Hair follicular keratinocyte (primary cell): ENCODE results near the gene GAGE12G. TPM values are rescaled to one million over a fixed set of nuclear protein-coding genes. Genes with fewer than 3 reads are reported as not detected.

ENCODE experiments used
- total RNA-seq: library from RNA; depleted of rRNA; stranded (reverse); fragments of >200 nt; gene quantifications from 2 replicates; pipeline ENCODE4 v1.2.3, GENCODE V29; 2015

GAGE12G gene
- total RNA-seq, result not detected in 2 replicates

GRCh38 chrX:49570100-49570499 is at the start of gene GAGE12G:
GAGE12G (plus strand) TSS chrX:49570400; CDS start chrX:49571555, 1,155 bp downstream.

GRCh38 chrX:49531877-49532276 is 38.3 kb upstream of the GAGE12G start, which contains the start of gene GAGE12C:
GAGE12C (plus strand) TSS chrX:49532177; CDS start chrX:49533332, 1,155 bp downstream.

GRCh38 chrX:49541433-49541832 is 28.8 kb upstream of the GAGE12G start, which contains the start of gene GAGE12D:
GAGE12D (plus strand) TSS chrX:49541733; CDS start chrX:49542888, 1,155 bp downstream.

GRCh38 chrX:49550989-49551388 is 19.2 kb upstream of the GAGE12G start, which contains the start of gene GAGE12E:
GAGE12E (plus strand) TSS chrX:49551289; CDS start chrX:49552444, 1,155 bp downstream.

GRCh38 chrX:49560542-49560941 is 9.7 kb upstream of the GAGE12G start, which contains the start of gene GAGE12F:
GAGE12F (plus strand) TSS chrX:49560842; CDS start chrX:49561997, 1,155 bp downstream.

GRCh38 chrX:49579649-49580048 is 9.4 kb downstream of the GAGE12G start, which contains the start of gene GAGE12H:
GAGE12H (plus strand) TSS chrX:49579949; CDS start chrX:49581104, 1,155 bp downstream.

GRCh38 chrX:49589196-49589595 is 19.0 kb downstream of the GAGE12G start, which contains the start of gene GAGE2A:
GAGE2A (plus strand) TSS chrX:49589496; CDS start chrX:49590651, 1,155 bp downstream.

GRCh38 chrX:49598720-49599119 is 28.5 kb downstream of the GAGE12G start, which contains the start of gene GAGE1:
GAGE1 (plus strand) TSS chrX:49599020; CDS start chrX:49600175, 1,155 bp downstream.

Other genes with a start within 250 kb of the GAGE12G start
- not detected in 2 replicates for gene GAGE12J, start 248.4 kb upstream of the GAGE12G start, total RNA-seq
- gene GAGE13, start 238.8 kb upstream of the GAGE12G start, total RNA-seq, result not detected in 2 replicates
- not detected in 2 replicates for gene GAGE12C, start 38.2 kb upstream of the GAGE12G start, total RNA-seq
- not detected in 2 replicates for gene GAGE12D, start 28.7 kb upstream of the GAGE12G start, total RNA-seq
- gene GAGE12E, start 19.1 kb upstream of the GAGE12G start, total RNA-seq, result not detected in 2 replicates
- not detected in 2 replicates for gene GAGE12F, start 9.6 kb upstream of the GAGE12G start, total RNA-seq
- not detected in 2 replicates for gene GAGE12H, start 9.5 kb downstream of the GAGE12G start, total RNA-seq
- not detected in 2 replicates for gene GAGE2A, start 19.1 kb downstream of the GAGE12G start, total RNA-seq
- gene GAGE1, start 28.6 kb downstream of the GAGE12G start, total RNA-seq, result not detected in 2 replicates
- not detected in 2 replicates for gene PAGE1, start 125.6 kb downstream of the GAGE12G start, total RNA-seq